DND-41 (cell line): ENCODE results near the gene ELL2.

Experiments
- ATAC-seq: fragments of 200-7000 bp; cut with Tn5 transposase; 3 replicates; pipeline ENCODE4 v1.9.1; 2021; ENCODE audit warnings: low read depth; ENCODE audit not compliant: insufficient read depth
- DNase-seq: peaks from one replicate; pipeline ENCODE4 v3.0.0-alpha.2; 2020
- H2AFZ ChIP-seq: 2 replicates; pipeline ENCODE4 v1.6.0; 2012; ENCODE audit warnings: low read depth, low read length
- H3K27ac ChIP-seq: 2 replicates; pipeline ENCODE4 v1.5.1; 2012; ENCODE audit warnings: low read length, inconsistent platforms
- H3K27me3 ChIP-seq: fragments of 200-600 bp; sonication (generic); 2 replicates; pipeline ENCODE4 v1.6.0; 2012; ENCODE audit warnings: low read length, mild to moderate bottlenecking, inconsistent platforms; ENCODE audit not compliant: insufficient read depth, poor library complexity
- H3K36me3 ChIP-seq: 2 replicates; pipeline ENCODE4 v1.5.1; 2012; ENCODE audit warnings: low read length, inconsistent platforms; ENCODE audit not compliant: insufficient read depth
- H3K4me1 ChIP-seq: 2 replicates; pipeline ENCODE4 v1.5.1; 2012; ENCODE audit warnings: mild to moderate bottlenecking, low read length; ENCODE audit not compliant: insufficient read depth
- H3K4me2 ChIP-seq: 2 replicates; pipeline ENCODE4 v1.6.0; 2012; ENCODE audit warnings: mild to moderate bottlenecking, moderate library complexity, low read length, inconsistent platforms; ENCODE audit not compliant: insufficient read depth
- H3K4me3 ChIP-seq, 2 experiments: fragments of 200-600 bp in 1 of 2; shearing (Covaris generic) in 1 of 2; 2 replicates each; pipeline ENCODE4 v1.5.1; 2012 to 2016; ENCODE audit warnings: inconsistent platforms in 2 of 2, low read length in 2 of 2, mild to moderate bottlenecking in 2 of 2, low read depth in 1 of 2, moderate library complexity in 1 of 2
- H3K79me2 ChIP-seq: 2 replicates; pipeline ENCODE4 v1.6.0; 2012; ENCODE audit warnings: low read length, inconsistent platforms; ENCODE audit not compliant: insufficient read depth
- H3K9ac ChIP-seq: 2 replicates; pipeline ENCODE4 v1.6.0; 2012; ENCODE audit warnings: low read depth, mild to moderate bottlenecking, inconsistent platforms, low read length, moderate library complexity
- H3K9me3 ChIP-seq: 2 replicates; pipeline ENCODE4 v1.5.1; 2012; ENCODE audit warnings: low read length, moderate library complexity, mild to moderate bottlenecking, inconsistent platforms; ENCODE audit not compliant: insufficient read depth, severe bottlenecking
- H4K20me1 ChIP-seq: 2 replicates; pipeline ENCODE4 v1.6.0; 2012; ENCODE audit warnings: low read length; ENCODE audit not compliant: insufficient read depth
- CTCF ChIP-seq: IDR thresholded peaks from 2 replicates; pipeline ENCODE4 v1.5.1; 2012; ENCODE audit warnings: borderline replicate concordance, low read length, moderate library complexity, mild to moderate bottlenecking; ENCODE audit not compliant: poor library complexity, severe bottlenecking; ENCODE audit errors: extremely low read depth
- EZH2 ChIP-seq: IDR thresholded peaks from 3 replicates; pipeline ENCODE4 v1.6.1; 2012; ENCODE audit warnings: borderline replicate concordance, low read depth, mild to moderate bottlenecking, moderate library complexity, low read length, inconsistent platforms; ENCODE audit not compliant: severe bottlenecking

ELL2 gene

GRCh38 chr5:95989283-95990048, 27.8 kb upstream of the ELL2 start:
- no peaks in the 10 kb centered on the region for H3K27me3 ChIP-seq
- no peak for DNase-seq
- no peak overlapping the region for H3K9ac ChIP-seq
- H4K20me1 ChIP-seq = no peaks in the 10 kb centered on the region
- no peak overlapping the region for H3K4me3 ChIP-seq
- H3K4me2 ChIP-seq = no peak overlapping the region
- no peaks in the 10 kb centered on the region for H3K79me2 ChIP-seq
- no peaks in the 10 kb centered on the region for H3K9me3 ChIP-seq
- H2AFZ ChIP-seq = no peak overlapping the region
- peaks cover 3% of the 10 kb centered on the region; the same call in 1 of the 2 replicates for H3K4me1 ChIP-seq
- H3K36me3 ChIP-seq = no peaks in the 10 kb centered on the region
- TF ChIP-seq EZH2 (no peak), CTCF (no peak)
- ATAC-seq = no peak
- no peak overlapping the region for H3K27ac ChIP-seq

GRCh38 chr5:95988877-95989276, 27.2 kb upstream of the ELL2 start:
- H3K9ac ChIP-seq = no peak overlapping the region
- H4K20me1 ChIP-seq = no peaks in the 10 kb centered on the region
- ATAC-seq = no peak
- no peaks in the 10 kb centered on the region for H3K36me3 ChIP-seq
- peaks cover 3% of the 10 kb centered on the region; the same call in 1 of the 2 replicates for H3K4me1 ChIP-seq
- TF ChIP-seq EZH2 (no peak), CTCF (no peak)
- no peak for DNase-seq
- no peak overlapping the region for H2AFZ ChIP-seq
- H3K4me2 ChIP-seq = no peak overlapping the region
- H3K27ac ChIP-seq = no peak overlapping the region
- H3K27me3 ChIP-seq = no peaks in the 10 kb centered on the region
- no peaks in the 10 kb centered on the region for H3K9me3 ChIP-seq
- no peaks in the 10 kb centered on the region for H3K79me2 ChIP-seq
- no peak overlapping the region for H3K4me3 ChIP-seq

- Histone ChIP-seq H3K4me3 (no peak overlapping the region), H3K79me2 (no peaks in the 10 kb centered on the region), H3K9ac (no peak overlapping the region), H3K36me3 (no peaks in the 10 kb centered on the region), H3K4me1 (peaks cover 3% of the 10 kb centered on the region; the same call in 1 of the 2 replicates), H2AFZ (no peak overlapping the region), H3K4me2 (no peak overlapping the region), H3K9me3 (no peaks in the 10 kb centered on the region), H4K20me1 (no peaks in the 10 kb centered on the region), H3K27me3 (no peaks in the 10 kb centered on the region), H3K27ac (no peak overlapping the region)
- TF ChIP-seq CTCF (no peak), EZH2 (no peak)
- ATAC-seq = no peak
- no peak for DNase-seq
Measured at GRCh38 chr5:95988094-95988493, 26.4 kb upstream of the ELL2 start.
